Measurements from ENCODE around the gene IGFBP2.

GRCh38 chr2:216643986-216644659, 10.9 kb downstream of the IGFBP2 start:
- no peak for TF ChIP-seq CTCF (IDR thresholded peaks at IDR 0.05; ENCODE audit: low read depth, low read length)
- TF ChIP-seq EZH2phosphoT487 (IDR thresholded peaks at IDR 0.05; ENCODE audit: low read depth), result no peak
